RWPE2 (cell line): ENCODE measurements around the gene GBF1.
A peak's percentile ranks its signal among the peaks of the same experiment; 100 is the strongest.
"Not testable (repeated sequence)": the region's sequence is repeated elsewhere in the genome, so short reads cannot be mapped to it uniquely, and the experiment has no call there.

Source experiments
- ATAC-seq: fragments of 200-7000 bp; cut with Tn5 transposase; 3 replicates; pipeline ENCODE4 v1.9.1; 2021; ENCODE audit warnings: low read depth
- DNase-seq: peaks from one replicate; pipeline ENCODE4 v3.0.0-alpha.2; 2020; ENCODE audit warnings: low spot score
- H3K27ac ChIP-seq: fragments of 450-650 bp; 2 replicates; pipeline ENCODE4 v1.5.1; 2017; ENCODE audit warnings: mild to moderate bottlenecking; ENCODE audit not compliant: poor library complexity, severe bottlenecking
- H3K27me3 ChIP-seq: fragments of 250-450 bp; sonication (Bioruptor Pico); 2 replicates; pipeline ENCODE4 v1.5.1; 2021; ENCODE audit warnings: mild to moderate bottlenecking, moderate library complexity; ENCODE audit not compliant: insufficient read depth, poor library complexity, severe bottlenecking
- H3K36me3 ChIP-seq: fragments of 250-450 bp; sonication (Bioruptor Pico); 2 replicates; pipeline ENCODE4 v1.5.1; 2020; ENCODE audit warnings: low read depth, mild to moderate bottlenecking, moderate library complexity
- H3K4me1 ChIP-seq: fragments of 250-450 bp; sonication (Bioruptor Pico); 2 replicates; pipeline ENCODE4 v1.5.1; 2021; ENCODE audit warnings: mild to moderate bottlenecking, moderate library complexity; ENCODE audit not compliant: insufficient read depth, poor library complexity, severe bottlenecking
- H3K4me3 ChIP-seq: fragments of 250-450 bp; sonication (Bioruptor Pico); 2 replicates; pipeline ENCODE4 v1.5.1; 2021; ENCODE audit warnings: mild to moderate bottlenecking, moderate library complexity; ENCODE audit not compliant: severe bottlenecking
- H3K9me3 ChIP-seq: fragments of 250-450 bp; sonication (Bioruptor Pico); 2 replicates; pipeline ENCODE4 v1.5.1; 2021; ENCODE audit warnings: mild to moderate bottlenecking, moderate library complexity; ENCODE audit not compliant: severe bottlenecking
- TF ChIP-seq, protein P1 (sequence below): fragments of 450-650 bp; IDR thresholded peaks from one replicate; pipeline ENCODE4 v1.5.1; 2017; ENCODE audit warnings: mild to moderate bottlenecking, moderate library complexity; ENCODE audit not compliant: poor library complexity, severe bottlenecking

Gene GBF1

DNA sequence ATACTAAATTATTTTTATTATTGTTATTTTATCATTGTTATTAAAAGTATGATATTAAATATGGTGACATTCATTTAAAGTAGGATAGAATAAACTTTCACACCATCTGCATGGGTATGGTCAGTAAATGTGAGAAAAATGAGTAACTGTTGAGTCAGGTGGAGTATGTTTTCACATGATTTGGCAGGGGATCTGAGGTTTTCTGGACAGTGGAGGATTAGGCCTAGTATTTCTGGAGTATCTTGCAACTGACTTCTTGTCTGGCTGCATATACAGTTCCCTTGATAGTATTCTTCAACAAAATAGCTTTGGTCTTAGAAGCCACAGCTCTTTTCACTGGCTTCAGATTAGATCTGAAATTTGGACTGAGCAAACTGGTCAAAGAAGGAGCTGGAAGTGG is 54.5 kb downstream of the GBF1 start:
- no peaks in the 10 kb centered on the region for H3K27me3 ChIP-seq
- H3K36me3 ChIP-seq = no peaks in the 10 kb centered on the region
- H3K27ac ChIP-seq = no peak overlapping the region
- H3K9me3 ChIP-seq = no peaks in the 10 kb centered on the region
- TF ChIP-seq, protein P1, sequence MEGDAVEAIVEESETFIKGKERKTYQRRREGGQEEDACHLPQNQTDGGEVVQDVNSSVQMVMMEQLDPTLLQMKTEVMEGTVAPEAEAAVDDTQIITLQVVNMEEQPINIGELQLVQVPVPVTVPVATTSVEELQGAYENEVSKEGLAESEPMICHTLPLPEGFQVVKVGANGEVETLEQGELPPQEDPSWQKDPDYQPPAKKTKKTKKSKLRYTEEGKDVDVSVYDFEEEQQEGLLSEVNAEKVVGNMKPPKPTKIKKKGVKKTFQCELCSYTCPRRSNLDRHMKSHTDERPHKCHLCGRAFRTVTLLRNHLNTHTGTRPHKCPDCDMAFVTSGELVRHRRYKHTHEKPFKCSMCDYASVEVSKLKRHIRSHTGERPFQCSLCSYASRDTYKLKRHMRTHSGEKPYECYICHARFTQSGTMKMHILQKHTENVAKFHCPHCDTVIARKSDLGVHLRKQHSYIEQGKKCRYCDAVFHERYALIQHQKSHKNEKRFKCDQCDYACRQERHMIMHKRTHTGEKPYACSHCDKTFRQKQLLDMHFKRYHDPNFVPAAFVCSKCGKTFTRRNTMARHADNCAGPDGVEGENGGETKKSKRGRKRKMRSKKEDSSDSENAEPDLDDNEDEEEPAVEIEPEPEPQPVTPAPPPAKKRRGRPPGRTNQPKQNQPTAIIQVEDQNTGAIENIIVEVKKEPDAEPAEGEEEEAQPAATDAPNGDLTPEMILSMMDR = no peak
- DNase-seq (no peak), ATAC-seq (peak; percentile 85)
- H3K4me3 ChIP-seq = no peak overlapping the region
- H3K4me1 ChIP-seq = no peaks in the 10 kb centered on the region

DNA sequence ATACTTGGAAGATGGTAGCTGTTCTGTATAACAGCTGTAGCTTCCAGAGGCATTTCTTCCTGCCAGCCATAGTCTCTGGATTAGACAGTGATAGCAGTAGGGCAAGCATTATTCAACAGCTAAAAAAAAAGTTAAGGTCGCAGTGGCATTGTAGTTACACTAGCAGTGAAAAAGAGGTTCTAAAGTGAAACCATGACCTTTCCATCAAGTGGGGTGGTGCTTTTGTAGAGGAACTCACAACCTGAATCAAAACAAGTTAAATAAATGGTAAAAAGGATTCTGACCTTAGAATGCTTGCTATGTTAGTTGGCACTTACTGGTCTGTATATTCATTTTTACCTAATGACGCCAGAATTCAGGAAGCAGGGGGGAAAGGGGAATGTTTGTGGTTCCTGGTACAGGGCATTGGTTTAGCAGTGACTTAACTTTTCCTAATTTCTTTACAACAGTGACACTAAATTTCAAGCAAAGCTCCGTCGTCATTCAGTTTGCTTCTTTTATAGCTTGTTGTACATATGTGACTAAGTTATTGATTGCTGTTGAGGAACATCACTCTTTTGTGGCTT is 55.0 kb downstream of the GBF1 start:
- TF ChIP-seq, protein P1 = no peak
- ATAC-seq = no peak; the same call in 2 of the 3 replicates
- no peak for DNase-seq
- Histone ChIP-seq H3K27ac (no peak overlapping the region), H3K36me3 (no peaks in the 10 kb centered on the region), H3K4me1 (no peaks in the 10 kb centered on the region), H3K9me3 (no peaks in the 10 kb centered on the region), H3K27me3 (no peaks in the 10 kb centered on the region), H3K4me3 (no peak overlapping the region)

DNA sequence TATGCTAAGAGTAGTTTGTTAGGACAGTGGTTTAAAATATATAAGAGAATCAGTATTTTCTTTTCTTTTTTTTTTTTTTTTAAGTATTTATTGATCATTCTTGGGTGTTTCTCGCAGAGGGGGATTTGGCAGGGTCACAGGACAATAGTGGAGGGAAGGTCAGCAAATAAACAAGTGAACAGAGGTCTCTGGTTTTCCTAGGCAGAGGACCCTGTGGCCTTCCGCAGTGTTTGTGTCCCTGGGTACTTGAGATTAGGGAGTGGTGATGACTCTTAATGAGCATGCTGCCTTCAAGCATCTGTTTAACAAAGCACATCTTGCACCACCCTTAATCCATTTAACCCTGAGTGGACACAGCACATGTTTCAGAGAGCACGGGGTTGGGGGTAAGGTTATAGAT is 55.6 kb downstream of the GBF1 start:
- H3K4me3 ChIP-seq, H3K4me1 ChIP-seq, H3K27ac ChIP-seq, H3K27me3 ChIP-seq, H3K36me3 ChIP-seq, ATAC-seq, H3K9me3 ChIP-seq, DNase-seq: not testable (repeated sequence)

DNA sequence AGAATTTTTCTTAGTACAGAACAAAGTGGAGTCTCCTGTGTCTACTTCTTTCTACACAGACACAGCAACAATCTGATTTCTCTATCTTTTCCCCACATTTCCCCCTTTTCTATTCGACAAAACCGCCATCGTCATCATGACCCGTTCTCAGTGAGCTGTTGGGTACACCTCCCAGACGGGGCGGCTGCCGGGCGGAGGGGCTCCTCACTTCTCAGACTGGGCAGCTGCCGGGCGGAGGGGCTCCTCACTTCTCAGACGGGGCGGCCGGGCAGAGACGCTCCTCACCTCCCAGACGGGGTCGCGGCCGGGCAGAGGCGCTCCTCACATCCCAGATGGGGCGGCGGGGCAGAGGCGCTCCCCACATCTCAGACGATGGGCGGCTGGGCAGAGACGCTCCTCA is 56.0 kb downstream of the GBF1 start:
- not testable (repeated sequence) for DNase-seq, H3K36me3 ChIP-seq, H3K4me3 ChIP-seq, H3K27me3 ChIP-seq, H3K27ac ChIP-seq, H3K4me1 ChIP-seq, H3K9me3 ChIP-seq, ATAC-seq

DNA sequence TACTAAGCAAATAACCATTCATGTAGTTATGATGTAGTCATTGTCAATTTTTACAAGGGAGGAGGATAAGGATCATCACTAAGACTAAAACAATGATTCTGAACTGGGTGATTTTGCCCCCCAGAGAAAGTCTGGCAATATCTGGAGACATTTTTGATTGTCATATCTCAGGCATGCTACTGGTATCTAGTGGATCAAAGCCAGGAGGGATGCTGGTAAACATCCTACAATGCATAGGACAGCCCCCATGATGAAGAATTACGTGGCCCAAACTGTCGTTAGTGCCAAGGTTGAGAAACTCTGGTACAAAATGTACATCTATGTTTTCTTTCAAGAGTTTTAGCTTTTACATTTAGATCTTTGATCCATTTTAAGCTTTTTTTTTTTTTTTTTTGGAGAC is 57.3 kb downstream of the GBF1 start:
- DNase-seq (no peak), ATAC-seq (no peak)

DNA sequence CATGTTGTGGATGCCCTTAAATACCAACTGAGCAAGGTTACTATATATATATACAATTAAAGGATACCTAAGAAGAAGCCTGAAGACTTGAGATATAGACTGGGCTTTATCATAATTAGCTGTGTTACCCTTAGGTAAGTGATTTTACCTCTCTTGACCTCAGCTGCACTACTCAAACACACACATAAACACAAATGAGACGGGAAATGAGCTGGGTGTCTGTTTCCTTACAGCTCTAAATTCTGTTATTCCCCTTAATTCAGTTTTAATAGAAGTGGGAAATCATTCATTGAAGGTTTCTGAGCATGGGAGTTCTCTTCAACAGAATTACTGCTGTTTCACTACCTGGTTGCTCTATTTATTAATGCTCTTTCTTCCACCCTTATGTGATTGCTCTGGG is 60.7 kb downstream of the GBF1 start:
- H3K4me3 ChIP-seq = no peak overlapping the region
- H3K4me1 ChIP-seq = peaks cover 15% of the 10 kb centered on the region
- no peaks in the 10 kb centered on the region for H3K27me3 ChIP-seq
- no peak overlapping the region for H3K27ac ChIP-seq
- H3K36me3 ChIP-seq = no peaks in the 10 kb centered on the region
- TF ChIP-seq, protein P1 = no peak
- no peaks in the 10 kb centered on the region for H3K9me3 ChIP-seq
- DNase-seq (no peak), ATAC-seq (no peak)

More for the DNA sequence above, 57.3 kb downstream of the GBF1 start:
- H3K9me3 ChIP-seq = no peaks in the 10 kb centered on the region
- H3K4me3 ChIP-seq = no peak overlapping the region
- no peaks in the 10 kb centered on the region for H3K4me1 ChIP-seq
- H3K36me3 ChIP-seq = no peaks in the 10 kb centered on the region
- H3K27me3 ChIP-seq = no peaks in the 10 kb centered on the region
- TF ChIP-seq, protein P1 = no peak
- H3K27ac ChIP-seq = no peak overlapping the region
